ENCODE data around the gene MNT. TPM values are rescaled to one million over a fixed set of nuclear protein-coding genes. Genes with fewer than 3 reads are reported as not detected.

Gene MNT
- total and polyA plus RNA-seq, 10 donors, result 2.8 to 38.5 (median 27.9) TPM

- peak in 2 of 3 donors; percentile 61 to 75 for TF ChIP-seq POLR2AphosphoS5 (IDR thresholded peaks at IDR 0.05)
- no peak for TF ChIP-seq POLR2A (IDR thresholded peaks at IDR 0.05)
- TF ChIP-seq CTCF (IDR thresholded peaks at IDR 0.05 in 8 of 11, conservative IDR thresholded peaks at IDR 0.05 in 3 of 11), result peak; percentile 92 to 100 (median 98)
- peak; percentile 94 for DNase-seq
- peaks cover 0 to 59% (median 31%) of the 10 kb centered on the region in 6 donors for H3K36me3 ChIP-seq
- no peaks in the 10 kb centered on the region for H3K9me3 ChIP-seq
- 32 to 41% (median 37%) methylated on average over 19 of the region's 19 CpGs for WGBS, 5 donors
- peaks cover 8 to 36% (median 17%) of the 10 kb centered on the region in 6 donors for H3K4me1 ChIP-seq
- no peak overlapping the region for H3K4me3 ChIP-seq
- no peaks in the 10 kb centered on the region for H3K27me3 ChIP-seq (replicated peaks in 1 of 7)
- peak overlapping the region in 2 of 8 donors; percentile 6 to 9 for H3K27ac ChIP-seq
- intact Hi-C loops (cut with DNase I; ENCODE audit: low total_unique reads), result loop anchor here (10.0 kb wide), 1 partner anchor 51 kb away; no protein-coding TSS in a partner anchor
Observed at GRCh38 chr17:2416010-2416734, 15.3 kb upstream of the MNT start.

- no peak overlapping the region for H3K4me3 ChIP-seq
- H3K9me3 ChIP-seq, result no peaks in the 10 kb centered on the region
- WGBS, 5 donors, result 83 to 92% (median 87%) methylated on average over 9 of the region's 9 CpGs
- DNase-seq, result no peak
- H3K27ac ChIP-seq, result no peak overlapping the region
- TF ChIP-seq CTCF (IDR thresholded peaks at IDR 0.05 in 8 of 11, conservative IDR thresholded peaks at IDR 0.05 in 3 of 11) (no peak), POLR2A (IDR thresholded peaks at IDR 0.05) (no peak), POLR2AphosphoS5 (IDR thresholded peaks at IDR 0.05) (no peak)
- intact Hi-C loops (cut with DNase I; ENCODE audit: low total_unique reads), result loop anchor here (2.0 to 10.0 kb wide), 2 partner anchors 32 to 50 kb away; no protein-coding TSS in a partner anchor
- H3K27me3 ChIP-seq (replicated peaks in 1 of 7), result no peaks in the 10 kb centered on the region
- H3K36me3 ChIP-seq, result peaks cover 0 to 48% (median 24%) of the 10 kb centered on the region in 6 donors
- H3K4me1 ChIP-seq, result peaks cover 8 to 36% (median 17%) of the 10 kb centered on the region in 6 donors
Observed at GRCh38 chr17:2415081-2415480, 14.2 kb upstream of the MNT start.

GRCh38 chr17:2414446-2415064 lies 13.7 kb upstream of the MNT start:
- Histone ChIP-seq H3K27ac (no peak overlapping the region), H3K4me3 (no peak overlapping the region), H3K36me3 (peaks cover 0 to 42% (median 18%) of the 10 kb centered on the region in 6 donors), H3K9me3 (no peaks in the 10 kb centered on the region), H3K27me3 (replicated peaks in 1 of 7) (no peaks in the 10 kb centered on the region), H3K4me1 (peaks cover 8 to 36% (median 17%) of the 10 kb centered on the region in 6 donors)
- no peak for TF ChIP-seq CTCF (IDR thresholded peaks at IDR 0.05 in 8 of 11, conservative IDR thresholded peaks at IDR 0.05 in 3 of 11)
- TF ChIP-seq POLR2AphosphoS5 (IDR thresholded peaks at IDR 0.05), result peak in 1 of 3 donors; percentile 41
- intact Hi-C loops (cut with DNase I; ENCODE audit: low total_unique reads), result loop anchor here (2.0 to 10.0 kb wide), 2 partner anchors 32 to 50 kb away; no protein-coding TSS in a partner anchor
- DNase-seq, result no peak
- WGBS, 5 donors, result 93 to 97% (median 94%) methylated on average over 20 to 22 of the region's 22 CpGs

- Histone ChIP-seq H3K9me3 (no peaks in the 10 kb centered on the region), H3K4me1 (peaks cover 4 to 22% (median 11%) of the 10 kb centered on the region in 6 donors), H3K27ac (peak overlapping the region in 5 of 8 donors; percentile 2 to 51 (median 28)), H3K4me3 (no peak overlapping the region), H3K27me3 (replicated peaks in 1 of 7) (no peaks in the 10 kb centered on the region), H3K36me3 (peaks cover 0 to 24% (median 9%) of the 10 kb centered on the region in 6 donors)
- intact Hi-C loops (cut with DNase I; ENCODE audit: low total_unique reads), result loop anchor here (10.0 kb wide), 1 partner anchor 48 kb away; no protein-coding TSS in a partner anchor
- 54 to 78% (median 76%) methylated on average over 2 of the region's 2 CpGs for WGBS, 5 donors
- no peak for DNase-seq
- TF ChIP-seq CTCF (IDR thresholded peaks at IDR 0.05 in 8 of 11, conservative IDR thresholded peaks at IDR 0.05 in 3 of 11), result no peak
- peak in 1 of 3 donors; percentile 11 for TF ChIP-seq POLR2AphosphoS5 (IDR thresholded peaks at IDR 0.05)
- no peak for TF ChIP-seq POLR2A (IDR thresholded peaks at IDR 0.05)
Observed at GRCh38 chr17:2412561-2413021, 11.7 kb upstream of the MNT start.

Data from spleen (tissue), 11 donors.